ENCODE results near the gene POTEM.
"Not testable (repeated sequence)": the region's sequence is repeated elsewhere in the genome, so short reads cannot be mapped to it uniquely, and the experiment has no call there.

DNA sequence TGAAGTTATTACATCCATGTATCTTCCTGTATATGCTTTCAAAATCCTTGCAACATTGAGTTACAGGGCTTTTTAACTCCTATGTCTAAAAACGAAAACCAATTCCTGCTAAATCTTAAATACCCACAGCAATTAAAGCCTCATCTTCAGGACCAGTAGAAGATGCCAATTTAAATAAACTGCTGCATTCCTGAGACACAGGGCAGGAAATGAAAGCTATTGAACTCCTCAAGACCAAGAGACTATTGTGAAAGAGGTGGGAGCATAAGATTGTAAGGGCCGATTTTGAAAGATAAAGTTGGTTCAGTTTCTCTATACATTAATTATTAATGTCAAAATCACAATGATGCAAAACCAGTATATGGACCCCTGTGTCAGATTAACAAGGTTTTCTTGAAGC is 28.5 kb upstream of the POTEM start:
- not testable (repeated sequence) for TF ChIP-seq ARNTL (CRISPR knock-in tag; IDR thresholded peaks at IDR 0.05; ENCODE audit: borderline replicate concordance, low read depth); RARB (CRISPR knock-in tag; IDR thresholded peaks at IDR 0.05); GLIS3 (CRISPR knock-in tag; IDR thresholded peaks at IDR 0.05); SNAI2 (CRISPR knock-in tag; IDR thresholded peaks at IDR 0.05); ZNF70 (CRISPR knock-in tag; IDR thresholded peaks at IDR 0.05); ZNF8 (CRISPR knock-in tag; IDR thresholded peaks at IDR 0.05); ZNF565 (CRISPR knock-in tag; conservative IDR thresholded peaks at IDR 0.05; ENCODE audit: low read depth); TCF4 (CRISPR knock-in tag; IDR thresholded peaks at IDR 0.05; ENCODE audit: borderline replicate concordance); TOX (CRISPR knock-in tag; IDR thresholded peaks at IDR 0.05; ENCODE audit: borderline replicate concordance); BACH2 (CRISPR knock-in tag; IDR thresholded peaks at IDR 0.05; ENCODE audit: borderline replicate concordance); ZFP3 (CRISPR knock-in tag; IDR thresholded peaks at IDR 0.05); ZC3H10 (CRISPR knock-in tag; IDR thresholded peaks at IDR 0.05)
- TF ChIP-seq, protein P1, sequence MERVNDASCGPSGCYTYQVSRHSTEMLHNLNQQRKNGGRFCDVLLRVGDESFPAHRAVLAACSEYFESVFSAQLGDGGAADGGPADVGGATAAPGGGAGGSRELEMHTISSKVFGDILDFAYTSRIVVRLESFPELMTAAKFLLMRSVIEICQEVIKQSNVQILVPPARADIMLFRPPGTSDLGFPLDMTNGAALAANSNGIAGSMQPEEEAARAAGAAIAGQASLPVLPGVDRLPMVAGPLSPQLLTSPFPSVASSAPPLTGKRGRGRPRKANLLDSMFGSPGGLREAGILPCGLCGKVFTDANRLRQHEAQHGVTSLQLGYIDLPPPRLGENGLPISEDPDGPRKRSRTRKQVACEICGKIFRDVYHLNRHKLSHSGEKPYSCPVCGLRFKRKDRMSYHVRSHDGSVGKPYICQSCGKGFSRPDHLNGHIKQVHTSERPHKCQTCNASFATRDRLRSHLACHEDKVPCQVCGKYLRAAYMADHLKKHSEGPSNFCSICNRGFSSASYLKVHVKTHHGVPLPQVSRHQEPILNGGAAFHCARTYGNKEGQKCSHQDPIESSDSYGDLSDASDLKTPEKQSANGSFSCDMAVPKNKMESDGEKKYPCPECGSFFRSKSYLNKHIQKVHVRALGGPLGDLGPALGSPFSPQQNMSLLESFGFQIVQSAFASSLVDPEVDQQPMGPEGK (CRISPR knock-in tag; IDR thresholded peaks at IDR 0.05; ENCODE audit: borderline replicate concordance), result not testable (repeated sequence)
- TF ChIP-seq, protein P2, sequence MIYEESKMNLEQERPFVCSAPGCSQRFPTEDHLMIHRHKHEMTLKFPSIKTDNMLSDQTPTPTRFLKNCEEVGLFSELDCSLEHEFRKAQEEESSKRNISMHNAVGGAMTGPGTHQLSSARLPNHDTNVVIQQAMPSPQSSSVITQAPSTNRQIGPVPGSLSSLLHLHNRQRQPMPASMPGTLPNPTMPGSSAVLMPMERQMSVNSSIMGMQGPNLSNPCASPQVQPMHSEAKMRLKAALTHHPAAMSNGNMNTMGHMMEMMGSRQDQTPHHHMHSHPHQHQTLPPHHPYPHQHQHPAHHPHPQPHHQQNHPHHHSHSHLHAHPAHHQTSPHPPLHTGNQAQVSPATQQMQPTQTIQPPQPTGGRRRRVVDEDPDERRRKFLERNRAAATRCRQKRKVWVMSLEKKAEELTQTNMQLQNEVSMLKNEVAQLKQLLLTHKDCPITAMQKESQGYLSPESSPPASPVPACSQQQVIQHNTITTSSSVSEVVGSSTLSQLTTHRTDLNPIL (CRISPR knock-in tag; IDR thresholded peaks at IDR 0.05; ENCODE audit: low read depth), result not testable (repeated sequence)

All from SK-N-SH treated with all-trans-retinoic acid at 6 μM for 48 hours (cell line).